Erythroblast (primary cell): ENCODE data around the gene KLF2.
A peak's percentile ranks its signal among the peaks of the same experiment; 100 is the strongest.
"Not testable (repeated sequence)": the region's sequence is repeated elsewhere in the genome, so short reads cannot be mapped to it uniquely, and the experiment has no call there.

Experiments
- DNase-seq, 2 experiments: peaks; one replicate each; lab custom pipeline; 2025; lab: John Stamatoyannopoulos, UW
- GATA1 ChIP-seq: IDR thresholded peaks from 2 replicates; pipeline ENCODE4 v1.6.1; 2011; ENCODE audit warnings: low read depth, mild to moderate bottlenecking, control low read depth, low read length, moderate library complexity
- POLR2A ChIP-seq: IDR thresholded peaks from 2 replicates; pipeline ENCODE4 v1.6.1; 2011; ENCODE audit warnings: mild to moderate bottlenecking, low read length

KLF2 gene

GRCh38 chr19:16324384-16325160 is at the start of gene KLF2:
Gene KLF2 (plus strand): TSS chr19:16324826. CDS start chr19:16324924, 98 bp downstream.
- peak; percentile 64 to 78 for DNase-seq
- no peak for TF ChIP-seq POLR2A
- no peak for TF ChIP-seq GATA1

GRCh38 chr19:16280306-16280705 is 44.3 kb upstream of the KLF2 start:
- DNase-seq = no peak
- TF ChIP-seq GATA1 (no peak), POLR2A (no peak)

DNA sequence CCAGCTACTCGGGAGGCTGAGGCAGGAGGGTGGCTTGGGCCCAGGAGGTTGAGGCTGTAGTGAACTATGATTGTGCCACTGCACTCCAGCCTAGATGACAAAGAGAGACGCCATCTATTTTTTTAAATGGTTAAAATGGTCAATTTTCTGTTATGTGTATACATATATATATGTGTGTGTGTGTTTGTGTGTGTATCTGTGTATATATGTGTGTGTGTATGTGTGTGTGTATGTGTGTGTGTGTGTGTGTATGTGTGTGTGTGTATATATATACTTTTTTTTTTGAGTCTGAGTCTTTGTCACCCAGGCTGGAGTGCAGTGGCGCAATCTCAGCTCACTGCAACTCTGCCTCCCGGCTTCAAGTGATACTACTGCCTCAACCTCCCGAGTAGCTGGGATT is 42.9 kb upstream of the KLF2 start:
- DNase-seq = no peak
- TF ChIP-seq GATA1 (no peak), POLR2A (no peak)

GRCh38 chr19:16283210-16284061 is 41.2 kb upstream of the KLF2 start:
- DNase-seq = no peak
- TF ChIP-seq POLR2A (no peak), GATA1 (no peak)

DNA sequence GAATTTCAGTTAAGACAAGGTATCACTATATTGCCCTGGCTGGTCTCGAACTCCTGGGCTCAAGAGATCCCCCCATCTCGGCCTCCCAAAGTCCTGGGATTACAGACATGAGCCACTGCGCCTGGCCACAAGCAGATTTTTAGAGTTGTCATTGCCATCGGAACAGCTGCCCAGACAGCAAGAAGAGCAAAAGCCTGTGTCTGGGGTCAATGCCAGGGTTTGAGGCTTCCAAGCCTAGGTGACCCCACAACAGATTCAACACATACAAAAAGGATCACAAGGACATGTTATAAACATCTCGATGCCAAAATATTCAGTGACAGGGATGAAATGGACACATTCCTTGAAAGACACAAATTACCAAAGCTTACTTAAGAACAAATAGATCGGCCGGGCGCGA is 40.1 kb upstream of the KLF2 start:
- no peak for DNase-seq
- TF ChIP-seq POLR2A (no peak), GATA1 (no peak)

DNA sequence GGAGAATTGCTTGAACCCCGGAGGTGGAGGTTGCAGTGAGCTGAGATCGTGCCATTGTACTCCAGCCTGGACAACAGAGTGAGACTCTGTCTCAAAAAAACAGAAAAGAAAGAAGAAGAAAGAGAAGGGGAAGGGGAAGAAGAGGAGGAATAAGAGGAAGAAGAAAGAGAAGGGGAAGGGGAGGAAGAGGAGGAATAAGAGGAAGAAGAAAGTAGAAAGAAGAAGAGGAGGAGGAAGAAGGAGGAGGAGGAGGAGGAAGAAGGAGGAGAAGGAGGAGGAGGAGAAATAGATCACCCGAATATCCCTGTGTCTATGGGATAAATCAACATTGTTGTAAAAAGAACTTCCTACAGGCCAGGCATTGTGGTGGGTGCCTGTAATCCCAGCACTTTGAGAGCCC is 39.5 kb upstream of the KLF2 start:
- not testable (repeated sequence) for DNase-seq

GRCh38 chr19:16285769-16286498 is 38.7 kb upstream of the KLF2 start:
- no peak for DNase-seq

GRCh38 chr19:16288544-16288943 is 36.1 kb upstream of the KLF2 start:
- DNase-seq = no peak
- no peak for TF ChIP-seq POLR2A
- TF ChIP-seq GATA1 = no peak

More at GRCh38 chr19:16285769-16286498, 38.7 kb upstream of the KLF2 start:
- no peak for TF ChIP-seq GATA1
- no peak for TF ChIP-seq POLR2A

DNA sequence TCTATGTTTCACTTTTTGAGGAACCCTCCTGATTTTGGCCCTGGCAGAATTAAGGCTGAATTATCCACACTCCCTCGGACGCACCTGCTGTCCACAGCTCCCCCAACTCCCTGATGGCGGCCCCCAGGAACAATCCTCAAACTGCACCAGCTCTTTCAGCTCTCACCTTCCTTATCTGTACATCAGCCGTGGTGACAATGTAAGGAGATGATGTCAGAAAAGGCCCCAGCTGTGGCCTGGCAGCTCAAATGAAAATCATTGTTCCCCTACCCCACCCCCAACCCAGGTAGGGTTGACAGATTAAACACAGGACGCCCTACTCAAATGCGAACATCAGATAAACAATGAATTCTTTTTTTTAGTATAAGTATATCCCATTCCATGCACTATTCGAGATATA is 35.0 kb upstream of the KLF2 start:
- DNase-seq = no peak
- TF ChIP-seq POLR2A (no peak), GATA1 (no peak)

DNA sequence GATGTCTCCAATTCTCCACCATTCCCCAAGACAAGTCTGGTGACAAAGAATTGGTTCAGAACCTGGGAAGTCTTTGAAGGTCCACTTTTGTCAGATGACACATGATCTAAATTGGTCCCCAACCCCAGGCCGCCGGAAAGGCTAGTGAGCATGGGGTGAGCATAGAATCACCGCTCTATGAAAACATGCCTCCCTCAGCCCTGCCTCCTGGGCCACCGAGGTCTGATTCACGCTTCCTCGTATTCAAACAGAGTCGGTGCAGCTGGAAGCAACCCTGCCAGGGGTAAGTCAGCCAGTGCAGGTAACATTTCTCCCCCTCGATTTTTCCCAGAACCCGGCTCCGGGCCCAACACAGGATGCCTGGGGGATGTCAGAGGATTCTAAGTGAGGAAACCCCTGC is 33.9 kb upstream of the KLF2 start:
- TF ChIP-seq GATA1 (no peak), POLR2A (no peak)

GRCh38 chr19:16293118-16294091 is 31.2 kb upstream of the KLF2 start:
- DNase-seq = no peak
- TF ChIP-seq GATA1 = no peak
- TF ChIP-seq POLR2A = no peak

More for the DNA sequence above, 33.9 kb upstream of the KLF2 start:
- DNase-seq = no peak

DNA sequence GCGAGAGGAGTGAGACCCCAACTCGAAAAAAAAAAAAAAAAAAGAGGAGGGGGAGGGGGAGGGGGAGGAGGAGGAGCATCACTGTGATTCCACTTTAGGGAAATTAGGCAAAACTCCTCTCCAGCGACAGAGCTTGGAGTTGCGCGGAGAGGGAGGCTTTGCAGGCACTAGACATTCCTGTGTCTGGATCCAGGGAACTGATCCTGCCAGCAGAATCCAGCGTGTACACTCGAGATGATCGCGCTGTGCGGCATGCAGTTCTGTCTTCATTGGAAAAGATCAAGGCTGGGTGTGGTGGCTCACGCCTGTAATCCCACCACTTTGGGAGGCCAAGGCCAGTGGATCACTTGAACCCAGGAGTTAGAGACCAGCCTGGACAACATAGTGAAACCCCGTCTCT is 29.6 kb upstream of the KLF2 start:
- DNase-seq = no peak
- TF ChIP-seq GATA1 = no peak

DNA sequence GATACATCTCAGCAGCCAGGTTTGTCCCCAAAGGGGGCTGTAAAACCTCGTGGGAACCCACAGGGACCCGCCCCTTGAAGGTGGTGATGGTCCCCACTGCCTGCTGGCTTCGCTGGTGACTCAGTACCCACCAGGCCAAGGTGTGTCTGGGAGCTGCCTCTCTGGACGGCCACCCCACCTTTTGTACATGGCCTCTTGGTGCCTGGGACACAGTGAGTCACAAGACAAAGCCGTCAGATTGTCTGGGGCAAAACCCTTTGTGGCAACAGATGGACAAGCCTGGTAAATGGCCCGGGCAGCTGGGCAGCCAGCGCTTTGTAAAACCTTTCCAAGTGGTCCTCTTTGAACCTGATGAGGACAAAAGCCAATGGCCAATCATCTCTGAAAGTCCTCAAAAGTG is 27.9 kb upstream of the KLF2 start:
- TF ChIP-seq POLR2A = no peak
- TF ChIP-seq GATA1 = no peak
- no peak for DNase-seq
